ENCODE data around the gene CRYM.

Gene CRYM

GRCh38 chr16:21242756-21243155 lies 35.3 kb downstream of the CRYM start:
- no peak for DNase-seq

- no peak for DNase-seq
These were observed 38.4 kb downstream of the CRYM start for GRCh38 chr16:21239646-21240045.

GRCh38 chr16:21236831-21237230 lies 41.3 kb downstream of the CRYM start:
- no peak for DNase-seq

- DNase-seq: no peak
These were observed 42.9 kb downstream of the CRYM start for GRCh38 chr16:21235199-21235585.

- DNase-seq: no peak
These were observed 44.5 kb downstream of the CRYM start, which contains the start of gene ANKS4B for GRCh38 chr16:21233521-21234150. TSS of gene ANKS4B (plus strand) at chr16:21233699. CDS start at chr16:21233738, 39 bp downstream.

- DNase-seq: no peak
These were observed 45.0 kb downstream of the CRYM start for GRCh38 chr16:21233045-21233520.

GRCh38 chr16:21228361-21228872 lies 49.7 kb downstream of the CRYM start:
- no peak for DNase-seq

GRCh38 chr16:21227866-21228265 lies 50.2 kb downstream of the CRYM start:
- DNase-seq: no peak

GRCh38 chr16:21226749-21227148 lies 51.3 kb downstream of the CRYM start:
- DNase-seq: no peak

GRCh38 chr16:21224800-21225199 lies 53.3 kb downstream of the CRYM start:
- DNase-seq: no peak

GRCh38 chr16:21223787-21224186 lies 54.3 kb downstream of the CRYM start:
- no peak for DNase-seq

GRCh38 chr16:21222495-21223337 lies 55.4 kb downstream of the CRYM start:
- DNase-seq: no peak

GRCh38 chr16:21219551-21219950 lies 58.5 kb downstream of the CRYM start:
- no peak for DNase-seq

GRCh38 chr16:21218153-21218552 lies 59.9 kb downstream of the CRYM start:
- DNase-seq: no peak

GRCh38 chr16:21217121-21217520 lies 61.0 kb downstream of the CRYM start:
- DNase-seq: no peak

- no peak for DNase-seq
These were observed 64.0 kb downstream of the CRYM start for GRCh38 chr16:21214086-21214485.

- no peak for DNase-seq
These were observed 66.6 kb downstream of the CRYM start, which contains the start of gene ZP2 for GRCh38 chr16:21211486-21211885. TSS of gene ZP2 (minus strand) at chr16:21211574. CDS start at chr16:21211547, 27 bp downstream.

All from GF-D8 (cell line).